GM19238 (cell line): Measurements from ENCODE around the gene RHAG.
"Not testable (repeated sequence)": the region's sequence is repeated elsewhere in the genome, so short reads cannot be mapped to it uniquely, and the experiment has no call there.

Experiments used
- DNase-seq: peaks from one replicate; pipeline ENCODE4 v3.0.0; 2011; ENCODE audit warnings: low spot score; ENCODE audit not compliant: insufficient read length

RHAG gene

GRCh38 chr6:49636713-49637349 lies at the start of gene RHAG:
Gene RHAG, minus strand, starts transcription at chr6:49636839. Its CDS starts 27 bp downstream, at chr6:49636812.
- no peak for DNase-seq

DNA sequence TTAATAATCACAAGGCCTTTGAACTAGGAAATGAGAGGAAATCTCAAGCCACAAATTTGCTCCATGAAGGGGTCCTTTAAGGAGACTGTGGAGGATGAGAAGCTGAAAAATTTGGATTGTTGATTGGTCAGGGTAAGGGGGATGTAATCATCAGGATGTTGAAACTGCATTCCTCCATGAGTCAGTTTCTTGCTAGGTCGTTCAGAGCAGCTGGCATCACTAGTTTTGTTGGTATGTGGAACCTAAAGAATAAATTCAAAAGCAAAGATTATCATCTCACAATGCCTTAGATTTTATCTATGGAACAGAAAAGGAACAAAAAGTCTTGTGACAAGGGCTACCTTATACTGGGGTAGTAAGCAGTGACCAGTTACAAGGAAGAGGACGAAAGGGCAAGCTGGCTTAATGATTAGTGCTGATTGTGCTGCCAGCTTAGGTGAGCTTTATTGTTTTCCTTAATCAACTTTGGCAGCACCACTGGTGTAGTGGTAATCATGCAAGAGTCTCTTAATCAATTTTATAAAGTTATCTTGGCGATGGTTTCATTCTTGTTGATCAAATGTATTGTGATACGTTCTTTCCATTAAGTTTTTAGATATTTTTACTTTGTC lies 40.1 kb upstream of the RHAG start:
- DNase-seq, result no peak

GRCh38 chr6:49675816-49676215 lies 39.2 kb upstream of the RHAG start:
- no peak for DNase-seq

DNA sequence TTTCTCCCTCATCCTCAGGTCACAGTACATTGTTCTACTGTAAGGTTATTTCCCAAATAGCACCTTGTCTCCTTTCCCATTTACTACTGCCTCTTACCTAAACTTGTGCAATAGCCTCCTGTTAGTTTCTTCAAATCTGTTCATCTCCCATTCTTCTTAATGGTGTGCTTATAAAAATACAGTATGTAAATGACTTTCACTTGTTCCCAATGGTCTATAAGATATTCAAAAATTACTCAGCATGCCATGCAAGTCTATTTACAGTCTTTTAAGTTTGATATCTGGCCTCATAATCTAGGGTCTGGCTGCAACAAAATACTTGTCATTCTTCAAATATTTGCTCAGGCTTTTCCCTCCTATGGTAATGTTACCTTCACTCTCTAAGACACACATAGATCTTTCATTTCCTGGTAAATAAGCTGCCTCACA lies 31.5 kb upstream of the RHAG start:
- DNase-seq, result no peak

GRCh38 chr6:49666930-49667757 lies 30.5 kb upstream of the RHAG start:
- DNase-seq, result no peak

GRCh38 chr6:49666480-49666879 lies 29.8 kb upstream of the RHAG start:
- DNase-seq, result no peak

GRCh38 chr6:49664817-49665216 lies 28.2 kb upstream of the RHAG start:
- no peak for DNase-seq

DNA sequence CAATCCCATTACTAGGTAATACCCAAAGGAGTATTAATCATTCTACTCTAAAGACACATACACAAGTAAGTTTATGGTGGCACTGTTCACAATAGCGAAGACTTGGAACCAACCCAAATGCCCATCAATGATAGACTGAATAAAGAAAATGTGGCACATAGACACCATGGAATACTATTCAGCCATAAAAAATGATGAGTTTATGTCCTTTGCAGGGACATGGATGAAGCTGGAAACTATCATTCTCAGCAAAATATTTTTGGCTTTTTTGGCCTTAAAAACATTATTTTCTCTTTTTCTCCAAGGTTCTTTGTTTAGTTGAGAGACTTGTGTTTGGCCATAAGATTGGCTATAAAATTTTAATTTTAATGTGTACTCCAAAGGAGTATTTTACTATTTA lies 27.4 kb upstream of the RHAG start:
- not testable (repeated sequence) for DNase-seq

GRCh38 chr6:49662892-49663261 lies 26.2 kb upstream of the RHAG start:
- no peak for DNase-seq

- DNase-seq, result no peak
Measured at GRCh38 chr6:49662231-49662891, 25.7 kb upstream of the RHAG start.

DNA sequence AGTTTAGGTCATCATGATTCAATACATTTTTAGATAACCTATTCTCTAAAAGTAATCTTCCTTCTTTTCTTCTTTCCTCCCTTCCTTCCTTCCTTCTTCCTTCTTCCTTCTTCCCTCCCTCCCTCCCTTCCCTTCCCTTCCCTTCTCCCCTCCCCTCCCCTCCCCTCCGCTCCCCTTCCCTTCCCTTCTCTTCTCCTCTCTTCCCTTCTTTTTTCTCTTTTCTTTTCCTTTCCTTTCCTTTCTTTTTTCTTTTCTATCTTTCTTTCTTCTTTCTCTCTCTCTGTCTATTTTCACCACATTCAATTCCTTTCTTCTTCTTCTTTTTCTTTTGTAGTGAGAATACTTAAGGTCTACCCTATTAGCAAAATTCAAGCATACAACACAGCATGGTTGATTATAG lies 17.3 kb upstream of the RHAG start:
- no peak for DNase-seq

GRCh38 chr6:49653438-49653837 lies 16.8 kb upstream of the RHAG start:
- DNase-seq, result no peak

DNA sequence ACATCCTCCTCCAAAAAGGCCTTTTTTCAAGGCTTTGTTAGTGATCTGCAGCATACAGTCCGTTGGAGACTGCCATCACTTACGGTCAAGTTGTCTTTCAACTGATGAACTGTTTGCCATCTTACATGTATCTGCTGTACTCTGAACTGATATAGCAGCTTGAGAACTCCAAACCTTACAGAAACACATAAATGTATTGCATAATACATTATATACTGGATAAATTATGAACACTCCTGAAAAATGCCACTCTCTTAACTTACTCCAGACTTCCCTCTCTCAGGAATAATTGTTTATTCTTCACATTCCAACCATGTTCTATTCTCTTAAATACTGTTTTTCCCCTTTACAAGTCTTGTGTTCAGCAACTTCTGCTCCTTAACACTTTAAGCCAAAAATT lies 14.6 kb upstream of the RHAG start:
- no peak for DNase-seq

DNA sequence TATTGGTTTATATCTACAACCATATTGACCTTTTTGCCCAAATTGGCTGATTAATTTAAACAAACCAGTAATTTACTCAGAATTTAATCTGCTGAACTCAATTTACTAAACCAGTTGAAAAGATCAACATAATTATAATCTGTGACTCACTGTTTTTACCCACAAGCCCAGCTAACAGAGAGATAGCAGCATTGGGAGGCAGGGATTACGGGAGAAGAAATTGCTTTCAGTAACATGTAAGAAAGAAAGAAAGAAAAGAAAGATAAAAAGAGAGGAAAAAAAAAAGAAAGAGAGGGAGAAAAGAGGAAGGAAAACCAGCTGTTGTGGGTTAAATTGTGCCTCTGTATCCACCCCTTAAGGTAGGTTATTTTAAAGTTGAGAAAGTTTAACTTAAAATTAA lies 13.3 kb upstream of the RHAG start:
- no peak for DNase-seq

GRCh38 chr6:49648036-49648435 lies 11.4 kb upstream of the RHAG start:
- no peak for DNase-seq

GRCh38 chr6:49647476-49647875 lies 10.8 kb upstream of the RHAG start:
- no peak for DNase-seq

DNA sequence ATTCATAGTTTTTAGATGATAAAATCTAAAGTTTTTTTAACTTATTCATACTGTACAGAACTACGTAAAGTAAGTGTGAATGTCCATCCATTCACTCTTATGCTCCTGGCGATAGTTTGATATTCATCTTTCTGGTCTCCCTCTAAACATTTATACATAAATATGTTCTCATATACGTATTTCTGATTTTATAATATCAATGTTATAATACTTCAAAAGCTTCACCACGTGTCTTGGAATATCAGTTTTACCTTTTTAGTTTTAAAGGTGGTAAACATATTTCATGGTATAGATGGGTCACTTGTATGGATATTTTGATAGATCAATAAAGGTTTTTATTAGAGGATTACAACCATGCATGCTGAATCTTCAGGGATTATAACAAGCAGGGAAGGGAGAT lies 10.3 kb upstream of the RHAG start:
- no peak for DNase-seq

GRCh38 chr6:49646130-49646824 lies 9.6 kb upstream of the RHAG start:
- DNase-seq, result no peak

- DNase-seq, result no peak
Measured at GRCh38 chr6:49645139-49645538, 8.5 kb upstream of the RHAG start.

- DNase-seq, result no peak
Measured at GRCh38 chr6:49639177-49639817, 2.7 kb upstream of the RHAG start.

DNA sequence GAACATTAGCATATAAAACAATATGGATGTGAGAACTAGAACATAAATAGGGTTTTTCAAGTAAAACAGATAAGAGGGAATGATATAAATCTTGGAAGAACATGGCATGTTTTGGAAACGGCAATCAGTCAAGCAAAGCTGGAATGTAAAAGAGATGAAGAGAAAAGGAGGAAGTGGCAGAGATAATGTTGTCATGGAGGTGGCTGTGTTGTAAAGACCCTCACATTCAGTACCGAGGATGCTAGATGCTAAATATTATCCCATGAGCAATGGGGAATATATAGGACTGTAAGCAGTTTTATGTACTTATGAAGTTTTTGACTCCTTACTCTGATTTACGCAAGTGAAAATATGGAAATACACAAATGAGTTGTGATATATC lies 702 bp upstream of the RHAG start:
- no peak for DNase-seq
